ENCODE results near the gene EXOSC9. TPM values are rescaled to one million over a fixed set of nuclear protein-coding genes. Genes with fewer than 3 reads are reported as not detected.
A peak's percentile ranks its signal among the peaks of the same experiment; 100 is the strongest.

The EXOSC9 gene
- total RNA-seq, 6 experiments from 2014 or later: 30.5 to 57.2 (median 49.4) TPM

DNA sequence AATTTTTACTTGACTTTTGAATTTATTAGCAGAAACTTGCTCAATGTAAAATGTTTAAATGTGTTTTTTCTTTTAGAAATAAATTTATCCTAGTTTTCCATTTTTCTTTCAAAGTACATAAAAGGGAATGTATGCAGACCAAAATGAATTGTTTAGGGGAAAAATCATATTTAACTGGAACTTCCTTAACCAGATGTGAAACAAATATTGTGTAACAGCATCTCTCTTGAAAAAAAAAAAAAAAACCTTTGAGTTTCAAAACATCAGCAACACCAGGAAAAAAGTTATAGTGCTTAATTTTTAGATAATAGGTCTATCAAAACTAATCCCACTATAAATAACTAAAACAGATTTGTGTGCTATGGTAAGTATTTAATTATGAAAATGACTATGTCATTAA is 37.0 kb downstream of the EXOSC9 start:
- Mint-ChIP-seq H3K9me3 (no peaks in the 10 kb centered on the region), H3K4me3 (no peak overlapping the region), H3K36me3 (ENCODE audit: low read depth) (peaks cover 9% of the 10 kb centered on the region; the same call in 1 of the 2 replicates), H3K27me3 (ENCODE audit: insufficient read depth) (no peaks in the 10 kb centered on the region), H3K27ac (no peak overlapping the region), H3K4me1 (ENCODE audit: low read depth) (peaks cover 6% of the 10 kb centered on the region; the same call in 1 of the 2 replicates)
- TF ChIP-seq, protein P1, sequence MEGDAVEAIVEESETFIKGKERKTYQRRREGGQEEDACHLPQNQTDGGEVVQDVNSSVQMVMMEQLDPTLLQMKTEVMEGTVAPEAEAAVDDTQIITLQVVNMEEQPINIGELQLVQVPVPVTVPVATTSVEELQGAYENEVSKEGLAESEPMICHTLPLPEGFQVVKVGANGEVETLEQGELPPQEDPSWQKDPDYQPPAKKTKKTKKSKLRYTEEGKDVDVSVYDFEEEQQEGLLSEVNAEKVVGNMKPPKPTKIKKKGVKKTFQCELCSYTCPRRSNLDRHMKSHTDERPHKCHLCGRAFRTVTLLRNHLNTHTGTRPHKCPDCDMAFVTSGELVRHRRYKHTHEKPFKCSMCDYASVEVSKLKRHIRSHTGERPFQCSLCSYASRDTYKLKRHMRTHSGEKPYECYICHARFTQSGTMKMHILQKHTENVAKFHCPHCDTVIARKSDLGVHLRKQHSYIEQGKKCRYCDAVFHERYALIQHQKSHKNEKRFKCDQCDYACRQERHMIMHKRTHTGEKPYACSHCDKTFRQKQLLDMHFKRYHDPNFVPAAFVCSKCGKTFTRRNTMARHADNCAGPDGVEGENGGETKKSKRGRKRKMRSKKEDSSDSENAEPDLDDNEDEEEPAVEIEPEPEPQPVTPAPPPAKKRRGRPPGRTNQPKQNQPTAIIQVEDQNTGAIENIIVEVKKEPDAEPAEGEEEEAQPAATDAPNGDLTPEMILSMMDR (IDR thresholded peaks at IDR 0.05): no peak
- DNase-seq: no peak

DNA sequence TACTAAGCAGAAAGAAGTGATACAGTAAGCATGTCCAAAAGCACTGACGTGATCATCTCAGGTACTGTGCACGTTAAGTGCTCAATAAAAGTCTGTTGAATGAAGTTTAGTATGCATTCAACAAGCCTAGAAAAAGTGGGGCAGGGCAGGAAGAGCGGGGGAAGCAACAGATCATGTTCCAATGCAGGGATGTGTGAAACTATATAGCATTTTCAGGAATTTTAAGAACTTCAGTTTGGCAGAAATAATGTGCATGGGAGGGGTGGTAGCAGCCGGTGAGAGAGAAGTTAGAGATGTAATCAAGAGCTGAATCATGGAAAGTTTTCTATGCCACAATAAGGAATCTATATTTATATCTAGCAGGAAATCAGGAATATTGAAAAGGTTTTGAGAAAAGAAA is 41.7 kb downstream of the EXOSC9 start:
- Mint-ChIP-seq H3K27ac (peak overlapping the region; percentile 3), H3K36me3 (ENCODE audit: low read depth) (peaks cover 14% of the 10 kb centered on the region; the same call in 1 of the 2 replicates)

DNA sequence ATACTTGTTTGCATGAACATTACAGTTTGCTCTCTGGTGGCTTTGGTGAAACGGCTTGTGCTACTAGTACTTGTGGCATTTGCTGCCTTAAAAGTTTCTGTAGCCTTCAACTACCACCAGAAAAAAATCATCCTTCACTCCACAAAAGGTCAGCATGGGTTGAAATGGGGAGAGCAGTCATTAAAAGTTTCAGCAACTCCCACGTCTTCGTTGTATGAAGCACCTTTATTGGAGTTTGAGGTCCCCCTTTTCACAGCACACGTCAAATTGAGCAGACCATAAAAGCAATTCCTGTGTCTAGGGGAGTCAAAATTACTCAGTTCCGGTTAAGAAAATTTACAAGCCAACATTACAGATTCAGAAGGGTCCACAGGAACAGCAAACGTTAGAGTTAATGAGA is 45.5 kb downstream of the EXOSC9 start:
- Mint-ChIP-seq H3K27ac (no peak overlapping the region), H3K36me3 (ENCODE audit: low read depth) (0 out of 2 replicates have a peak, but pooled peaks cover 5% of the 10 kb centered on the region), H3K9me3 (no peaks in the 10 kb centered on the region), H3K4me3 (no peak overlapping the region), H3K27me3 (ENCODE audit: insufficient read depth) (no peaks in the 10 kb centered on the region), H3K4me1 (ENCODE audit: low read depth) (peaks cover 8% of the 10 kb centered on the region; the same call in 1 of the 2 replicates)
- no peak for DNase-seq
- TF ChIP-seq, protein P1 (IDR thresholded peaks at IDR 0.05): no peak

More for the DNA sequence above, 41.7 kb downstream of the EXOSC9 start:
- Mint-ChIP-seq H3K27me3 (ENCODE audit: insufficient read depth) (no peaks in the 10 kb centered on the region), H3K4me1 (ENCODE audit: low read depth) (peaks cover 8% of the 10 kb centered on the region; the same call in 1 of the 2 replicates), H3K9me3 (no peaks in the 10 kb centered on the region), H3K4me3 (no peak overlapping the region)
- DNase-seq: no peak
- TF ChIP-seq, protein P1 (IDR thresholded peaks at IDR 0.05): no peak

DNA sequence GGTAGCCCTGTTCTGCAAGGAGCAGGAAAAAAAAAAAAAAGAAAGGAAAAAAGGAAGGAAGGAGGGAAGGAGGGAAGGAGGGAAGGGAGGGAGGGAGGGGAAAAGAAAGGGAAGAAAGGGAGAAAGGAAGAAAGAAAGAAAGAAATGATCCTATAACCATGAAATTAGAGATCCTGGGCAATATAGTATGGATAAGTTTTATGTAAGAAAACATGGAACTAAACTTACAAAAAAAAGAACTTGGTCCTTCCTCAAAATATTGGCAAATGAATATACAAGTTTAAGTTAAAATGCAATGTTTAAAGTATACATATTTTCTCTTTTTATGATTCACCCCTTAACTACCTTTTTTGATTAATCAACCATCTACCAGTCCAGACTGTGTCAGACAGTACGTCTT is 50.2 kb downstream of the EXOSC9 start:
- Mint-ChIP-seq H3K36me3 (ENCODE audit: low read depth) (no peaks in the 10 kb centered on the region), H3K27me3 (ENCODE audit: insufficient read depth) (no peaks in the 10 kb centered on the region), H3K4me1 (ENCODE audit: low read depth) (no peaks in the 10 kb centered on the region), H3K27ac (no peak overlapping the region), H3K9me3 (no peaks in the 10 kb centered on the region), H3K4me3 (no peak overlapping the region)
- TF ChIP-seq, protein P1 (IDR thresholded peaks at IDR 0.05): no peak
- no peak for DNase-seq

DNA sequence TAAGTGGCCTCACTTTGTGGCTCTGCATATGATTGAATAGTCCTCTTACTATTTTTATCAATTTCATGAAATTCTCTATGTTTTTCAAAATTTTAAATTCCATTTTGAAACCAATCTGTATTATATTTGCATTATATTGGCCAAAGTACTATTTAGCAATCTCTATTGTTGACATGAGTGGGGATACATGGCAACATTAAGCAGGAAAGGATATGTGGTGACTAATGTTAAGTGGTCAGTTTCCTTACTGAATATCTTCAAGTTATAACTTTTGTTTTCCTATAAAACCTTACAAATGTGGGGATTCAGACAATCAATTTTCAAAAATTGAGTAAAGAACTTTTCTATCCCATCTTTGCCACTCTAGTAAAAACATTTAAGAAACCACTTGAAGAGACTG is 59.0 kb downstream of the EXOSC9 start:
- 0 out of 2 replicates have a peak, but pooled peaks cover 6% of the 10 kb centered on the region for H3K4me1 Mint-ChIP-seq (ENCODE audit: low read depth)
- no peak for DNase-seq
- H3K27me3 Mint-ChIP-seq (ENCODE audit: insufficient read depth): no peaks in the 10 kb centered on the region
- H3K4me3 Mint-ChIP-seq: no peak overlapping the region
- H3K27ac Mint-ChIP-seq: no peak overlapping the region
- H3K36me3 Mint-ChIP-seq (ENCODE audit: low read depth): no peaks in the 10 kb centered on the region
- H3K9me3 Mint-ChIP-seq: no peaks in the 10 kb centered on the region
- TF ChIP-seq, protein P1 (IDR thresholded peaks at IDR 0.05): no peak

DNA sequence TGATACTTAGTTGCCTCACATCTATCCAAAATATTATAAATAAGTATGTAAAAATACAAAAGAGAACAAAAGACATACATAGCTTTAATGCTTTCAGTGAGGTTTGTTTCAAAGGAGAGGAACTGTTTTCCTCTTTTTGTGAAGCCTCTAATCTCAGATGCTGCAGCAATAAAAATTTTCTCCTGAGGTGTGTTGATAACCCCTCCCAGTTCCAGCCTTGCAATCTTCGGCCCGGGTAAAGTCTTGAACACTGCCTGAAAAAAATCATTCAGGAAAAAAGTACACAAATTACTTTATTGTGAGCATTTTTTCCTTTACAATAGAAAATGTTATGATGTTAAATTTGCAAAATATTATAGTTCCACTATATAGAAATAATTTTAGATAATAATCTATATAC is 60.3 kb downstream of the EXOSC9 start:
- H3K4me1 Mint-ChIP-seq (ENCODE audit: low read depth): peaks cover 12% of the 10 kb centered on the region; the same call in 1 of the 2 replicates
- no peaks in the 10 kb centered on the region for H3K9me3 Mint-ChIP-seq
- TF ChIP-seq, protein P1 (IDR thresholded peaks at IDR 0.05): no peak
- no peak for DNase-seq
- no peaks in the 10 kb centered on the region for H3K27me3 Mint-ChIP-seq (ENCODE audit: insufficient read depth)
- H3K27ac Mint-ChIP-seq: no peak overlapping the region
- H3K4me3 Mint-ChIP-seq: no peak overlapping the region
- H3K36me3 Mint-ChIP-seq (ENCODE audit: low read depth): peaks cover 10% of the 10 kb centered on the region
